ENCODE measurements around the gene SNCB.

DNA sequence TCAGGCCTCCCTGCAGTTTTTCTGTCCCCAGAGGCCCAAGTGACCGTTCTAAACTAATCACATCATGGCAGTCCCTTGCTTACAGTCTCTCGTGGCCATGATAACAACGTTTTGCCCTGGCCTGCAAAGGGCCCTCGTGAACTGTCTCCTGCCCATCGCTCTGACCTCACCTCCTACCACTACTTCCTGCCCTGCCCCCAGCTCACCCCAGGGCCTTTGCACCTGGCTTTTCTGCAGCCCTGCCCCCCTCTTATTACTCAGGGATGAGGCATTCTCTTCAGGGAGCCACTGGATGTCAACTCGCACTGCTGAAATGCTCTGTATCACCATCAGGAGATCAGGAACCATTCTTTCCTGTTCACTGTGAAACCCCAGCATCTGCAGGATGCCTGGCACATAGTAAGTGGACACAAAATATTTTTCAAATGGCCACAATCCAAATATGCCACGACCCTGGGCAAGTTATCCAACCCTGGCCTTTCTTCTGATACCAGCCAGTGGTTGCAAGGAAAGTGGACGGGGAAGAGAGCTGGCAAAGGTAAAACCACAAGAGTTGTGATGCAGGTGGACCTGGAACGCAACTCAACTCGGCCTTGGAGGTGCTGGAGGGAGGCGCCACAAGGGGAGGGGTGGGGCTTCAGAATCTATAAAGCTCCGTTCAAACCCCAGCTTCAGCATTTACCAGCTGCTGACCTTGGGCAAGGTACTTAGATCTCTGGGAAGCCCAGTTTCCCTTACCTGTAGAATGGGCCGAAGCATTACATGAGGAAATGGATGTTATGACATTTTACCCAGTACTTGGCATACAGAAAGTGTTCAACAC lies 1.7 kb downstream of the SNCB start:
- TF ChIP-seq EGR1 (IDR thresholded peaks at IDR 0.05; ENCODE audit: borderline replicate concordance, low read depth, low read length) (no peak), CHD2 (IDR thresholded peaks at IDR 0.05; ENCODE audit: low read length) (no peak), CEBPB (IDR thresholded peaks at IDR 0.05; ENCODE audit: low read depth, low read length) (no peak)
